ENCODE results near the gene SEM1. TPM values are rescaled to one million over a fixed set of nuclear protein-coding genes. Genes with fewer than 3 reads are reported as not detected.

Gene SEM1
- total and polyA plus RNA-seq, 4 experiments from 2014 or later: 35.1 to 152 (median 83.9) TPM

DNA sequence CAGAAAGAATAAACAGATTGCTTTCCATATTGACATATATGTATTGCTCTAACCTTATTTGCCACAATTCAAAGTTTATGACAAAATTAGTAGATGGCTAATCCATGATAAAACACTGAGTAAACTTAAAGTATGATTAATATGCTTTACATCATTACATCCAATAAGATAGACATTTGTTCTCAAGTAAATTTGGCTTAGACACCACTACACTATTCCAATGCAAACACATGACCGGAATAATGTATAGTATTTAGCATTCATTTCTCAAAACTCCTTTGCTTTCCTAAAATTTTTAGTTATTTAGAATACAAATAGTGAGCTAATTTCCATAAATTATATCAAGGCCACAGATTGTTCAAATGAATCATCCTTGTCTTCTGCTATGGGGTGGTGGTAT is 20.2 kb downstream of the SEM1 start:
- Mint-ChIP-seq H3K4me1 (peaks cover 27 to 47% (median 36%) of the 10 kb centered on the region in 4 donors), H3K36me3 (peaks cover 62 to 73% of the 10 kb centered on the region in 2 donors), H3K27ac (no peak overlapping the region), H3K4me3 (no peak overlapping the region), H3K27me3 (no peaks in the 10 kb centered on the region), H3K9me3 (peaks cover 0 to 4% (median 0%) of the 10 kb centered on the region in 8 donors)
- H3K27ac ChIP-seq (ENCODE audit: low read depth, low read length): no peak overlapping the region
- intact Hi-C loops (cut with micrococcal nuclease): no loop called here
- H3K9me3 ChIP-seq (ENCODE audit: control insufficient read depth in 1 of 2, low read length in 2 of 2): no peaks in the 10 kb centered on the region
- peaks cover 16% of the 10 kb centered on the region for H3K4me1 ChIP-seq (ENCODE audit: insufficient read depth, low read length)
- H3K27me3 ChIP-seq (ENCODE audit: insufficient read depth, low read length): no peaks in the 10 kb centered on the region
- H3K36me3 ChIP-seq (ENCODE audit: insufficient read depth, low read length): peaks cover 17% of the 10 kb centered on the region
- no peak for DNase-seq
- H3K4me3 ChIP-seq (ENCODE audit: low read length in 2 of 2): no peak overlapping the region
- ChIA-PET CTCF (ENCODE audit: partially characterized antibody) (no interaction called here), POLR2A (ENCODE audit: partially characterized antibody) (no interaction called here)

DNA sequence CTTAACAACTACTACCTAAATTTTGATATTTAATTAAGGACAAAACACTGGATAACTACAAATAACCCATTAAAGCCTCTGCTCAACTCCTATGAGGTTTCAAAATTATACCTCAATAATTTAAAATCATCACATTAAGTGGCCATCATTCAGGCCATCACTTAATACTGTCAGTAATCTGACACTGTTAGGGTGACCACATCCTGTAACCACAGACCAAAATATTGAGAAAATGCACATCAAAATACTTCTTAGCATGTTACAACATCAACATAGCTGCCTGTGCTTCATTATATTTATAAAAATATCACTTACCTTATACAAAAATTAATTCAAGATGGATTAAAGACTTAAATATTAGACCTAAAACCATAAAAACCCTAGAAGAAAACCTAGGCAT is 23.3 kb downstream of the SEM1 start:
- POLR2A ChIA-PET (ENCODE audit: partially characterized antibody): interaction anchor here (0.7 kb wide), 1 partner anchor 719 kb away, joined by 3 read pairs; no protein-coding TSS in a partner anchor

DNA sequence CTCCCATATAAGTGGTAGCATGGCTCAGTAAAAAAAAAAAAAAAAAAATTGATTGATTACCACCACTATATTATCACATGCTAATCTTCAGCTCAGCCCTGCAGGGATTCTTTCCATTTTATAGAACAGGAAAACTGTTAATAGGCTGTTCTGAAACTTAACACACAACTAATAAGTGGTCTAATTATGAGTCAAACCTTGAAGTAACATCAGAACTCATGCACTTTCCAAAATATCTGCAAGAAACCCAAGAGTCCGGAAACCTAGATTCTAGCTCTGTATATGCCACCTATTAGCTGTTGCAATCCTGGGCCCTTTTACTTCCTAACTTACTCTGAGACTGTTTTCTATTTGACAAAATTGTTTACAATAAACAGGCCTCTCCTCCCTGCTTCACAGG is 23.9 kb downstream of the SEM1 start:
- H3K27ac Mint-ChIP-seq: peak overlapping the region in 4 of 7 donors; percentile 2 to 54 (median 26)
- intact Hi-C loops (cut with micrococcal nuclease): no loop called here
- no peak for DNase-seq
- peak overlapping the region in 4 of 8 donors; percentile 17 to 56 (median 48) for H3K4me3 Mint-ChIP-seq
- ChIA-PET CTCF (ENCODE audit: partially characterized antibody) (no interaction called here), POLR2A (ENCODE audit: partially characterized antibody) (interaction anchor here (0.7 kb wide), 1 partner anchor 719 kb away, joined by 3 read pairs; no protein-coding TSS in a partner anchor)
- peaks cover 16% of the 10 kb centered on the region for H3K4me1 ChIP-seq (ENCODE audit: insufficient read depth, low read length)
- H3K27me3 Mint-ChIP-seq: no peaks in the 10 kb centered on the region
- peaks cover 20 to 61% (median 31%) of the 10 kb centered on the region in 4 donors for H3K4me1 Mint-ChIP-seq
- H3K4me3 ChIP-seq (ENCODE audit: low read length in 2 of 2): no peak overlapping the region
- no peaks in the 10 kb centered on the region for H3K9me3 ChIP-seq (ENCODE audit: control insufficient read depth in 1 of 2, low read length in 2 of 2)
- peaks cover 69 to 71% of the 10 kb centered on the region in 2 donors for H3K36me3 Mint-ChIP-seq
- H3K9me3 Mint-ChIP-seq: peaks cover 0 to 19% (median 4%) of the 10 kb centered on the region in 8 donors
- no peaks in the 10 kb centered on the region for H3K27me3 ChIP-seq (ENCODE audit: insufficient read depth, low read length)
- peaks cover 5% of the 10 kb centered on the region for H3K36me3 ChIP-seq (ENCODE audit: insufficient read depth, low read length)
- no peak overlapping the region for H3K27ac ChIP-seq (ENCODE audit: low read depth, low read length)

More for the DNA sequence above, 23.3 kb downstream of the SEM1 start:
- H3K27me3 ChIP-seq (ENCODE audit: insufficient read depth, low read length): no peaks in the 10 kb centered on the region
- H3K36me3 Mint-ChIP-seq: peaks cover 68 to 74% of the 10 kb centered on the region in 2 donors
- CTCF ChIA-PET (ENCODE audit: partially characterized antibody): no interaction called here
- H3K9me3 ChIP-seq (ENCODE audit: control insufficient read depth in 1 of 2, low read length in 2 of 2): no peaks in the 10 kb centered on the region
- no peaks in the 10 kb centered on the region for H3K27me3 Mint-ChIP-seq
- H3K9me3 Mint-ChIP-seq: peaks cover 0 to 19% (median 2%) of the 10 kb centered on the region in 8 donors
- H3K4me3 ChIP-seq (ENCODE audit: low read length in 2 of 2): no peak overlapping the region
- intact Hi-C loops (cut with micrococcal nuclease): no loop called here
- H3K36me3 ChIP-seq (ENCODE audit: insufficient read depth, low read length): peaks cover 9% of the 10 kb centered on the region
- H3K4me1 Mint-ChIP-seq: peaks cover 19 to 61% (median 31%) of the 10 kb centered on the region in 4 donors
- no peak for DNase-seq
- H3K27ac ChIP-seq (ENCODE audit: low read depth, low read length): no peak overlapping the region
- H3K27ac Mint-ChIP-seq: peak overlapping the region in 4 of 7 donors; percentile 29 to 57 (median 46)
- peaks cover 16% of the 10 kb centered on the region for H3K4me1 ChIP-seq (ENCODE audit: insufficient read depth, low read length)
- peak overlapping the region in 5 of 8 donors; percentile 13 to 51 (median 39) for H3K4me3 Mint-ChIP-seq

DNA sequence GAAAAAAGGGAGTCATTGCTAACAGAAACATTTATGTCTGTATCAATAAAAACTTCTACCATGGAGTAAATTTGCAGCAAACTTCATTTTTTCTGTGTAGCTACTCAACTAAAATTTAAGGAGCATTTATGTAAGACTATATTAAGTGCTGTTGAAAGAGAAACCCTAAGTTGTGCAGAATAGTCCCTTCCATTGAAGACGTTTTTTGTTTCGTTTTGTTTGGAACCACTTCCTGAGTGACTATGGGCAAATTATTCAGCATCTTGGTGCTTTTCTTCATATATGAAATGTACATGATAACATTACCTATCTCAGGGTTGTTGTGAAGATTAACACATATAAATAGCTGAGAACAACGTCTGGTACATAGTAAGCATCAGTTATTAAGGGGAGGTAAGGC is 24.3 kb downstream of the SEM1 start:
- peaks cover 67 to 71% of the 10 kb centered on the region in 2 donors for H3K36me3 Mint-ChIP-seq
- peaks cover 5% of the 10 kb centered on the region for H3K36me3 ChIP-seq (ENCODE audit: insufficient read depth, low read length)
- H3K4me3 ChIP-seq (ENCODE audit: low read length in 2 of 2): no peak overlapping the region
- H3K4me1 ChIP-seq (ENCODE audit: insufficient read depth, low read length): peaks cover 16% of the 10 kb centered on the region
- CTCF ChIA-PET (ENCODE audit: partially characterized antibody): no interaction called here
- POLR2A ChIA-PET (ENCODE audit: partially characterized antibody): interaction anchor here (0.5 kb wide), 1 partner anchor 30 kb away, joined by 4 read pairs; no protein-coding TSS in a partner anchor
- H3K27ac Mint-ChIP-seq: peak overlapping the region in 1 of 7 donors; percentile 54
- no peaks in the 10 kb centered on the region for H3K27me3 ChIP-seq (ENCODE audit: insufficient read depth, low read length)
- peak overlapping the region in 2 of 8 donors; percentile 51 to 56 for H3K4me3 Mint-ChIP-seq
- no peak overlapping the region for H3K27ac ChIP-seq (ENCODE audit: low read depth, low read length)
- H3K9me3 ChIP-seq (ENCODE audit: control insufficient read depth in 1 of 2, low read length in 2 of 2): no peaks in the 10 kb centered on the region
- no peaks in the 10 kb centered on the region for H3K27me3 Mint-ChIP-seq
- no peak for DNase-seq
- peaks cover 20 to 60% (median 28%) of the 10 kb centered on the region in 4 donors for H3K4me1 Mint-ChIP-seq
- intact Hi-C loops (cut with micrococcal nuclease): no loop called here
- H3K9me3 Mint-ChIP-seq: peaks cover 0 to 19% (median 4%) of the 10 kb centered on the region in 8 donors

DNA sequence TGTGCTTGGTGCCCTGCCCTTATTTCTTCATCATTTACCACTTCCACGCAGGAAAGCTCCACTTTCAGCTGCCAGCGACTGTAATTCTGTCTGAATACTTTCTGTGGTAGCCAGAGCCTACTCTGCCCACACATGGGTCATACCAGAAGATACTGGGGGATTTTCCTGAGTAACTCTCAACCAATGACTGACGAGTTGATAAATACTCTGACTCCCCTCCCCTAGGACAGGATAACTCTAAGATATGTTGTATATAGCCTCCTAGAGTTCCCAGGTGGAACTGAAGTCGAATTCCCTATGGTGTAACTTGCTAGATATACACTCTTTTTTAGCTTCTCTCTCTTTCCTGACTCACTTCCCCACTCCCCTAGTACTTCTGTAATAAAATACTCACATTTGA is 29.8 kb downstream of the SEM1 start:
- intact Hi-C loops (cut with micrococcal nuclease): no loop called here
- Histone ChIP-seq H3K4me3 (ENCODE audit: low read length in 2 of 2) (no peak overlapping the region), H3K36me3 (ENCODE audit: insufficient read depth, low read length) (no peaks in the 10 kb centered on the region), H3K4me1 (ENCODE audit: insufficient read depth, low read length) (no peaks in the 10 kb centered on the region), H3K27me3 (ENCODE audit: insufficient read depth, low read length) (no peaks in the 10 kb centered on the region), H3K27ac (ENCODE audit: low read depth, low read length) (no peak overlapping the region), H3K9me3 (ENCODE audit: control insufficient read depth in 1 of 2, low read length in 2 of 2) (no peaks in the 10 kb centered on the region)
- ChIA-PET POLR2A (ENCODE audit: partially characterized antibody) (no interaction called here), CTCF (ENCODE audit: partially characterized antibody) (no interaction called here)
- Mint-ChIP-seq H3K36me3 (peaks cover 32 to 40% of the 10 kb centered on the region in 2 donors), H3K9me3 (peaks cover 0 to 15% (median 4%) of the 10 kb centered on the region in 8 donors), H3K4me3 (no peak overlapping the region), H3K27me3 (no peaks in the 10 kb centered on the region), H3K4me1 (peaks cover 2 to 22% (median 12%) of the 10 kb centered on the region in 4 donors), H3K27ac (peak overlapping the region in 1 of 7 donors; percentile 39)
- DNase-seq: no peak

DNA sequence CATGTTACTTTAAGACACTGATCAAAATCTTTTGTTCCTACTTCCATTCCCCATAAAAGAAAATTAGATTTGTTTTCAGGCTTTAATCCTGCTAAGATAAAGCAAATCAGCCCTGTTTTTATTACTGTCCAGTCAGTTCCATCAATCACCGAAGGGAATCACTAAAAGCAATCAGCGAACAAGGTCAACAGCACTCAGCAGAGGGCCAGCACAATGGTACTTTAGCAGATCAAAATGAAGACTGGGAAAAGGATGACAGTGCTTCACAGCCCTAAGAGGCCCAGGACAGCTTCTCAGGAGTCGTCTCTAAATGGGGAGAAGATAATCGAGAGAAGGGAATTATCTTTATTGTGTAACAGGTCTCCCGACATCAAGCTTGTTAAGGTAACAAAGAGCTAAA is 32.7 kb downstream of the SEM1 start:
- ChIA-PET CTCF (ENCODE audit: partially characterized antibody) (no interaction called here), POLR2A (ENCODE audit: partially characterized antibody) (no interaction called here)
- Histone ChIP-seq H3K27me3 (ENCODE audit: insufficient read depth, low read length) (no peaks in the 10 kb centered on the region), H3K27ac (ENCODE audit: low read depth, low read length) (no peak overlapping the region), H3K4me3 (ENCODE audit: low read length in 2 of 2) (no peak overlapping the region), H3K4me1 (ENCODE audit: insufficient read depth, low read length) (no peaks in the 10 kb centered on the region), H3K36me3 (ENCODE audit: insufficient read depth, low read length) (no peaks in the 10 kb centered on the region), H3K9me3 (ENCODE audit: control insufficient read depth in 1 of 2, low read length in 2 of 2) (no peaks in the 10 kb centered on the region)
- Mint-ChIP-seq H3K4me1 (peaks cover 0 to 4% (median 1%) of the 10 kb centered on the region in 4 donors), H3K36me3 (peaks cover 19 to 21% of the 10 kb centered on the region in 2 donors), H3K4me3 (no peak overlapping the region), H3K9me3 (peaks cover 0 to 3% (median under 1%) of the 10 kb centered on the region in 8 donors), H3K27ac (no peak overlapping the region), H3K27me3 (no peaks in the 10 kb centered on the region)
- no peak for DNase-seq
- intact Hi-C loops (cut with micrococcal nuclease): no loop called here

DNA sequence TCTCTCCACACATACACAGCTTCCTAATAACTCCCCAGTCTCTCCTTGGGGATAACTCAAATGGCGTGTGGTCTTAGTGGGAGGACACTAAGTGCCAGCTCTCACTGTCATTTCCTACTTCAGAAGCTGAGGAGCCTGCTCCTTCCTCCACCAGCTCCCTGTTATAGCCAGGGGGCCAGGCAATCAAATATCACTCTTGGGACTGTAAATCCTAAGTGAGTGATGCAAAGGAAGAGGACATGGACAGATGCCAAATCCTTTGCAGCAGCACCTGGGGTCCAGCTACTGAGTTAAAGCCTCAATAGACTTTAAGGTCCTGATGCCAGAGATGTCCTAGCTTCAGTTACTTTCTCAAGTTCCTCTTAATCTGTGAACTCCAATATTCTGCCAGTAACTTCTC is 34.1 kb downstream of the SEM1 start:
- no peaks in the 10 kb centered on the region for H3K9me3 Mint-ChIP-seq
- H3K4me3 Mint-ChIP-seq: no peak overlapping the region
- Histone ChIP-seq H3K4me3 (ENCODE audit: low read length in 2 of 2) (no peak overlapping the region), H3K9me3 (ENCODE audit: control insufficient read depth in 1 of 2, low read length in 2 of 2) (no peaks in the 10 kb centered on the region), H3K4me1 (ENCODE audit: insufficient read depth, low read length) (no peaks in the 10 kb centered on the region), H3K27me3 (ENCODE audit: insufficient read depth, low read length) (no peaks in the 10 kb centered on the region), H3K27ac (ENCODE audit: low read depth, low read length) (no peak overlapping the region), H3K36me3 (ENCODE audit: insufficient read depth, low read length) (no peaks in the 10 kb centered on the region)
- H3K4me1 Mint-ChIP-seq: peaks cover 0 to 4% (median 0%) of the 10 kb centered on the region in 4 donors
- ChIA-PET POLR2A (ENCODE audit: partially characterized antibody) (no interaction called here), CTCF (ENCODE audit: partially characterized antibody) (no interaction called here)
- no peak for DNase-seq
- H3K27ac Mint-ChIP-seq: no peak overlapping the region
- no peaks in the 10 kb centered on the region for H3K27me3 Mint-ChIP-seq
- peaks cover 14 to 23% of the 10 kb centered on the region in 2 donors for H3K36me3 Mint-ChIP-seq
- intact Hi-C loops (cut with micrococcal nuclease): no loop called here
